IMR-90 (cell line): ENCODE results near the gene MCAM. TPM values are rescaled to one million over a fixed set of nuclear protein-coding genes. Genes with fewer than 3 reads are reported as not detected.
A peak's percentile ranks its signal among the peaks of the same experiment; 100 is the strongest.

Experiments used
- ATAC-seq: fragments of 200-7000 bp; cut with Tn5 transposase; 2 replicates; pipeline ENCODE4 v1.9.1; 2020; ENCODE audit warnings: low read depth, mild to moderate bottlenecking, moderate library complexity
- BruUV-seq: library from RNA; stranded (reverse); fragments of 400-500 nt; replicated peaks from 2 replicates; lab custom pipeline; 2021; lab: Mats Ljungman, UMichigan
- CTCF ChIA-PET: fragments of 300-600 bp; formaldehyde crosslinking; extraction: SDS; loops from one replicate; lab custom pipeline; 2021; ENCODE audit warnings: antibody characterized with exemption; lab: Yijun Ruan, JAX
- POLR2A ChIA-PET: fragments of 300-600 bp; sonication (Branson Sonifier 250); formaldehyde crosslinking; loops from one replicate; lab custom pipeline; 2022; ENCODE audit warnings: antibody characterized with exemption; ENCODE audit not compliant: unreplicated experiment; lab: Charles Lee
- DNase-seq: peaks from one replicate; pipeline ENCODE4 v3.0.0; 2013
- H2AFZ ChIP-seq: replicated peaks from 2 replicates; pipeline ENCODE3; 2013; ENCODE audit warnings: low read length, mild to moderate bottlenecking; ENCODE audit not compliant: poor library complexity
- H2AK5ac ChIP-seq: 2 replicates; pipeline ENCODE4 v1.6.1; 2013; ENCODE audit warnings: low read depth, low read length, inconsistent platforms
- H2AK9ac ChIP-seq: replicated peaks from 2 replicates; pipeline ENCODE3; 2013; ENCODE audit warnings: mild to moderate bottlenecking, low read depth, low read length, moderate library complexity; ENCODE audit not compliant: poor library complexity
- H2BK120ac ChIP-seq: 2 replicates; pipeline ENCODE4 v1.6.1; 2013; ENCODE audit warnings: low read depth, low read length, inconsistent platforms
- H2BK15ac ChIP-seq: 3 replicates; pipeline ENCODE4 v1.6.1; 2013; ENCODE audit warnings: low read depth, low read length, inconsistent platforms
- H2BK20ac ChIP-seq: 2 replicates; pipeline ENCODE4 v1.6.1; 2013; ENCODE audit warnings: low read depth, mild to moderate bottlenecking, inconsistent platforms, low read length, moderate library complexity
- H2BK5ac ChIP-seq: 2 replicates; pipeline ENCODE4 v1.6.1; 2013; ENCODE audit warnings: mild to moderate bottlenecking, low read depth, low read length, inconsistent platforms; ENCODE audit not compliant: poor library complexity, severe bottlenecking
- H3K14ac ChIP-seq: replicated peaks from 2 replicates; pipeline ENCODE4 v1.6.1; 2013; ENCODE audit warnings: low read depth, low read length, inconsistent platforms
- H3K18ac ChIP-seq: 2 replicates; pipeline ENCODE4 v1.6.1; 2013; ENCODE audit warnings: low read depth, low read length, control low read depth
- H3K23ac ChIP-seq: 2 replicates; pipeline ENCODE4 v1.6.1; 2013; ENCODE audit warnings: low read depth, low read length, inconsistent platforms
- H3K27ac ChIP-seq: 2 replicates; pipeline ENCODE4 v1.5.1; 2013; ENCODE audit warnings: mild to moderate bottlenecking, control low read depth, low read length; ENCODE audit not compliant: insufficient read depth
- H3K27me3 ChIP-seq: 2 replicates; pipeline ENCODE4 v1.6.1; 2013; ENCODE audit warnings: low read length; ENCODE audit not compliant: control insufficient read depth, insufficient read depth
- H3K36me3 ChIP-seq: 2 replicates; pipeline ENCODE4 v1.6.1; 2013; ENCODE audit warnings: low read length, mixed read lengths; ENCODE audit not compliant: control insufficient read depth, insufficient read depth
- H3K4ac ChIP-seq: 2 replicates; pipeline ENCODE4 v1.6.1; 2013; ENCODE audit warnings: low read depth, low read length, inconsistent platforms
- H3K4me1 ChIP-seq: 2 replicates; pipeline ENCODE4 v1.6.1; 2013; ENCODE audit warnings: low read length, mixed read lengths; ENCODE audit not compliant: control insufficient read depth, insufficient read depth
- H3K4me2 ChIP-seq: 2 replicates; pipeline ENCODE4 v1.6.1; 2013; ENCODE audit warnings: low read depth, mild to moderate bottlenecking, control low read depth, low read length, moderate library complexity
- H3K4me3 ChIP-seq: 2 replicates; pipeline ENCODE4 v1.5.1; 2013; ENCODE audit warnings: low read depth, mild to moderate bottlenecking, control low read depth, low read length, moderate library complexity; ENCODE audit not compliant: insufficient read depth
- H3K56ac ChIP-seq: 2 replicates; pipeline ENCODE4 v1.6.1; 2013; ENCODE audit warnings: low read length, inconsistent platforms; ENCODE audit not compliant: insufficient read depth; ENCODE audit errors: extremely low read depth
- H3K79me1 ChIP-seq, 2 experiments: 2 replicates each; pipeline ENCODE4 v1.6.1; 2013; ENCODE audit warnings: low read length in 2 of 2, inconsistent platforms in 1 of 2, low read depth in 1 of 2
- H3K9ac ChIP-seq: 2 replicates; pipeline ENCODE4 v1.6.1; 2013; ENCODE audit warnings: low read depth, low read length, control low read depth
- H3K9me1 ChIP-seq: 2 replicates; pipeline ENCODE4 v1.6.1; 2013; ENCODE audit warnings: low read length, inconsistent platforms; ENCODE audit not compliant: insufficient read depth
- H3K9me3 ChIP-seq: 2 replicates; pipeline ENCODE4 v1.6.1; 2013; ENCODE audit warnings: low read length; ENCODE audit not compliant: control insufficient read depth, insufficient read depth
- H4K20me1 ChIP-seq: 2 replicates; pipeline ENCODE4 v1.6.1; 2013; ENCODE audit warnings: low read length, inconsistent platforms; ENCODE audit not compliant: insufficient read depth
- H4K5ac ChIP-seq: 2 replicates; pipeline ENCODE4 v1.6.1; 2013; ENCODE audit warnings: mild to moderate bottlenecking, low read depth, low read length, control low read depth
- H4K8ac ChIP-seq, 2 experiments: 2 replicates each; pipeline ENCODE4 v1.6.1; 2013; ENCODE audit warnings: low read depth in 2 of 2, low read length in 2 of 2, control low read depth in 1 of 2, inconsistent platforms in 1 of 2
- H4K91ac ChIP-seq: 2 replicates; pipeline ENCODE4 v1.6.1; 2013; ENCODE audit warnings: low read depth, low read length, inconsistent platforms; ENCODE audit not compliant: insufficient read depth
- CEBPB ChIP-seq: IDR thresholded peaks from 2 replicates; pipeline ENCODE4 v1.6.1; 2012; ENCODE audit warnings: low read depth, low read length, improper control_type of control experiment
- CHD1 ChIP-seq: IDR thresholded peaks from 2 replicates; pipeline ENCODE4 v1.6.1; 2012; ENCODE audit warnings: low read depth, low read length, improper control_type of control experiment
- CTCF ChIP-seq: conservative IDR thresholded peaks from 2 replicates; pipeline ENCODE4 v1.5.1; 2012; ENCODE audit warnings: mild to moderate bottlenecking, low read depth, low read length, improper control_type of control experiment
- ELK1 ChIP-seq: fragments of 150-350 bp; IDR thresholded peaks from 2 replicates; pipeline ENCODE4 v1.6.1; 2016; ENCODE audit warnings: low read depth, mild to moderate bottlenecking, low read length, moderate library complexity, borderline replicate concordance
- FOS ChIP-seq: fragments of 150-350 bp; IDR thresholded peaks from 2 replicates; pipeline ENCODE4 v1.6.1; 2016; ENCODE audit warnings: low read depth, low read length
- MXI1 ChIP-seq: IDR thresholded peaks from 2 replicates; pipeline ENCODE4 v1.6.1; 2012; ENCODE audit warnings: low read depth, mild to moderate bottlenecking, low read length, moderate library complexity, borderline replicate concordance
- NFE2L2 ChIP-seq: fragments of 150-350 bp; IDR thresholded peaks from 2 replicates; pipeline ENCODE4 v1.6.1; 2016; ENCODE audit warnings: low read depth, mild to moderate bottlenecking, low read length
- POLR2A ChIP-seq: IDR thresholded peaks from 2 replicates; pipeline ENCODE4 v1.6.1; 2012; ENCODE audit warnings: mild to moderate bottlenecking, low read depth, low read length
- RAD21 ChIP-seq: IDR thresholded peaks from 2 replicates; pipeline ENCODE4 v1.6.1; 2012; ENCODE audit warnings: low read length, improper control_type of control experiment
- RCOR1 ChIP-seq: IDR thresholded peaks from 2 replicates; pipeline ENCODE4 v1.6.1; 2012; ENCODE audit warnings: mild to moderate bottlenecking, low read length, improper control_type of control experiment; ENCODE audit not compliant: insufficient replicate concordance
- RFX5 ChIP-seq: IDR thresholded peaks from 2 replicates; pipeline ENCODE4 v1.8.0; 2012; ENCODE audit warnings: low read depth, mild to moderate bottlenecking, low read length, moderate library complexity
- WGBS, 2 experiments: methylation state at CpG; one replicate each; pipeline versions ENCODE4 v1.1.5 to v1.1.7; 2013; ENCODE audit warnings: missing lambda C conversion rate in 2 of 2; ENCODE audit not compliant: insufficient read length in 1 of 2; ENCODE audit errors: extremely low coverage in 2 of 2; 5-methylcytosine and 5-hydroxymethylcytosine counted together
- dilution Hi-C: fragments of 300-500 bp; cut with HindIII; formaldehyde crosslinking; loops from one replicate; pipeline ENCODE4 v1.14.3; 2018; ENCODE audit warnings: low sequenced_read_pairs; ENCODE audit not compliant: unreplicated experiment
- in situ Hi-C: fragments of 300-500 bp; cut with MboI; formaldehyde crosslinking; loops from 3 replicates; pipeline ENCODE4 v1.14.3; 2019; ENCODE audit warnings: low sequenced_read_pairs, inconsistent platforms, mixed read lengths
- intact Hi-C: fragments of 100-400 bp; cut with micrococcal nuclease; formaldehyde crosslinking; loops from 2 replicates; pipeline ENCODE4 v1.10.0; 2022
- polyA plus RNA-seq, 3 experiments: library from polyadenylated mRNA; depleted of rRNA; stranded (reverse); fragments of >200 nt; gene quantifications; 2 replicates each; pipeline ENCODE4 v1.2.3, GENCODE V29; 2012; ENCODE audit warnings: low replicate concordance in 1 of 3
- total RNA-seq: library from RNA; depleted of rRNA; stranded (reverse); fragments of >200 nt; gene quantifications from 2 replicates; pipeline ENCODE4 v1.2.3, GENCODE V29; 2012

MCAM gene
- total and polyA plus RNA-seq, 2 of the 4 experiments (the other 2 are of a cell fraction): 95.1 to 131 TPM

GRCh38 chr11:119352857-119353260 is 35.9 kb upstream of the MCAM start:
- no peak overlapping the region for H4K8ac ChIP-seq
- H3K27ac ChIP-seq: no peak overlapping the region
- H4K91ac ChIP-seq: no peak overlapping the region
- H3K4me3 ChIP-seq: no peak overlapping the region
- ChIA-PET CTCF (interaction anchor here (0.6 kb wide), 1 partner anchor 122 kb away, joined by 4 read pairs; no protein-coding TSS in a partner anchor), POLR2A (no interaction called here)
- no peaks in the 10 kb centered on the region for H3K4me1 ChIP-seq
- H3K56ac ChIP-seq: no peak overlapping the region
- H3K18ac ChIP-seq: no peak overlapping the region
- WGBS, 2 experiments: 0% methylated on average over 2 of the region's 4 CpGs; no CpG with 5 or more reads in 1 of the 2 experiments
- no peaks in the 10 kb centered on the region for H3K9me3 ChIP-seq
- no TSS peak for BruUV-seq
- in situ Hi-C loops (loop anchor here (25.0 kb wide), 1 partner anchor 759 kb away; no protein-coding TSS in a partner anchor), dilution Hi-C loops (no loop called here), intact Hi-C loops (no loop called here)
- no peak for ATAC-seq
- peaks cover 18% of the 10 kb centered on the region for H3K27me3 ChIP-seq
- H4K5ac ChIP-seq: no peak overlapping the region
- H3K23ac ChIP-seq: no peak overlapping the region
- no peak overlapping the region for H2AFZ ChIP-seq
- no peak overlapping the region for H2BK5ac ChIP-seq
- H3K4ac ChIP-seq: no peak overlapping the region
- H2AK9ac ChIP-seq: peak overlapping the region; percentile 15
- H2BK20ac ChIP-seq: no peak overlapping the region
- H3K14ac ChIP-seq: no peak overlapping the region
- H3K9me1 ChIP-seq: no peaks in the 10 kb centered on the region
- H3K9ac ChIP-seq: no peak overlapping the region
- no peak for TF ChIP-seq RAD21
- TF ChIP-seq CTCF: no peak
- no peak for TF ChIP-seq RCOR1
- no peak for TF ChIP-seq MXI1
- TF ChIP-seq CEBPB: no peak
- TF ChIP-seq FOS: no peak
- no peak for TF ChIP-seq RFX5
- no peak for TF ChIP-seq NFE2L2
- TF ChIP-seq POLR2A: no peak
- TF ChIP-seq ELK1: no peak
- no peak for TF ChIP-seq CHD1
- DNase-seq: no peak
- H2AK5ac ChIP-seq: no peak overlapping the region
- no peaks in the 10 kb centered on the region for H4K20me1 ChIP-seq
- H3K4me2 ChIP-seq: no peak overlapping the region
- no peak overlapping the region for H2BK15ac ChIP-seq
- no peaks in the 10 kb centered on the region for H3K36me3 ChIP-seq
- H3K79me1 ChIP-seq: no peaks in the 10 kb centered on the region
- no peak overlapping the region for H2BK120ac ChIP-seq
